CD14-positive monocyte (primary cell): ENCODE data around the gene ZFP64. TPM values are rescaled to one million over a fixed set of nuclear protein-coding genes. Genes with fewer than 3 reads are reported as not detected.
"Not testable (repeated sequence)": the region's sequence is repeated elsewhere in the genome, so short reads cannot be mapped to it uniquely, and the experiment has no call there.

Source experiments
- DNase-seq, 3 donors: peaks; one replicate each; pipeline ENCODE4 v3.0.0-alpha.2; 2011 to 2022
- H2AFZ ChIP-seq: 2 replicates; pipeline ENCODE4 v1.6.0; 2012; ENCODE audit warnings: mild to moderate bottlenecking, low read depth, low read length, inconsistent platforms; ENCODE audit not compliant: insufficient read depth, poor library complexity, severe bottlenecking
- H3K27ac ChIP-seq, 2 donors: 1 replicate in 1 of 2; 2 replicates in 1 of 2; pipeline ENCODE4 v1.5.1; 2012 to 2013; ENCODE audit warnings: low read length in 2 of 2, control low read depth in 1 of 2, inconsistent platforms in 1 of 2, low read depth in 1 of 2, mild to moderate bottlenecking in 1 of 2
- H3K27me3 ChIP-seq, 2 donors: one replicate each; pipeline versions ENCODE4 v1.6.0 to v1.6.1; 2011 to 2013; ENCODE audit warnings: low read length in 2 of 2; ENCODE audit not compliant: control insufficient read depth in 2 of 2, insufficient read depth in 2 of 2
- H3K36me3 ChIP-seq, 2 donors: replicated peaks in 1 of 2; 1 replicate in 1 of 2; 2 replicates in 1 of 2; pipeline versions ENCODE4 v1.5.1 to v1.6.1; 2012 to 2013; ENCODE audit warnings: low read length in 2 of 2, control low read depth in 1 of 2, inconsistent platforms in 1 of 2, mild to moderate bottlenecking in 1 of 2; ENCODE audit not compliant: insufficient read depth in 2 of 2, control insufficient read depth in 1 of 2
- H3K4me1 ChIP-seq, 2 donors: 1 replicate in 1 of 2; 2 replicates in 1 of 2; pipeline versions ENCODE4 v1.5.1 to v1.6.1; 2012 to 2013; ENCODE audit warnings: low read length in 2 of 2, control low read depth in 1 of 2, inconsistent platforms in 1 of 2, mild to moderate bottlenecking in 1 of 2, moderate library complexity in 1 of 2; ENCODE audit not compliant: insufficient read depth in 2 of 2, control insufficient read depth in 1 of 2
- H3K4me2 ChIP-seq: replicated peaks from 2 replicates; pipeline ENCODE3; 2012; ENCODE audit warnings: low read length, moderate library complexity, mild to moderate bottlenecking; ENCODE audit not compliant: poor library complexity, severe bottlenecking; ENCODE audit errors: extremely low read depth
- H3K4me3 ChIP-seq, 3 experiments: fragments of 200-600 bp in 1 of 3; sonication (generic) in 1 of 3; replicated peaks in 1 of 3; 1 replicate in 2 of 3; 2 replicates in 1 of 3; pipeline ENCODE4 v1.5.1; 2011 to 2013; ENCODE audit warnings: low read length in 3 of 3, mild to moderate bottlenecking in 3 of 3, control low read depth in 2 of 3, low read depth in 2 of 3, inconsistent platforms in 1 of 3, moderate library complexity in 1 of 3
- H3K79me2 ChIP-seq: 2 replicates; pipeline ENCODE4 v1.6.0; 2012; ENCODE audit warnings: mild to moderate bottlenecking, control low read depth, inconsistent platforms, low read length, moderate library complexity; ENCODE audit not compliant: insufficient read depth
- H3K9ac ChIP-seq: 2 replicates; pipeline ENCODE4 v1.6.0; 2017; ENCODE audit warnings: low read length, mild to moderate bottlenecking; ENCODE audit not compliant: insufficient read depth, poor library complexity, severe bottlenecking
- H3K9me3 ChIP-seq, 2 donors: replicated peaks in 1 of 2; 1 replicate in 1 of 2; 2 replicates in 1 of 2; pipeline versions ENCODE4 v1.5.1 to v1.6.1; 2012 to 2013; ENCODE audit warnings: low read length in 2 of 2, control low read depth in 1 of 2; ENCODE audit not compliant: control insufficient read depth in 1 of 2, insufficient read depth in 1 of 2
- H4K20me1 ChIP-seq: 2 replicates; pipeline ENCODE4 v1.6.0; 2012; ENCODE audit warnings: mild to moderate bottlenecking, low read length, control low read depth, moderate library complexity; ENCODE audit not compliant: insufficient read depth
- H3K27ac Mint-ChIP-seq, 7 donors: one replicate each; pipeline ENCODE4 v1.8.0; 2020; ENCODE audit warnings: mild to moderate bottlenecking in 7 of 7, mixed read lengths in 7 of 7, moderate library complexity in 6 of 7, inconsistent platforms in 2 of 7
- H3K27me3 Mint-ChIP-seq, 3 donors: one replicate each; pipeline ENCODE4 v1.8.0; 2021 to 2022; ENCODE audit warnings: low read depth in 3 of 3, mild to moderate bottlenecking in 3 of 3, mixed read lengths in 3 of 3, moderate library complexity in 3 of 3, inconsistent platforms in 1 of 3
- H3K36me3 Mint-ChIP-seq, 2 donors: one replicate each; pipeline ENCODE4 v1.8.0; 2020; ENCODE audit warnings: mixed read lengths in 2 of 2, inconsistent platforms in 1 of 2, mild to moderate bottlenecking in 1 of 2
- H3K4me1 Mint-ChIP-seq: one replicate; pipeline ENCODE4 v1.8.0; 2020; ENCODE audit warnings: mild to moderate bottlenecking, mixed read lengths
- H3K4me3 Mint-ChIP-seq, 2 donors: one replicate each; pipeline ENCODE4 v1.8.0; 2020; ENCODE audit warnings: mild to moderate bottlenecking in 2 of 2, mixed read lengths in 2 of 2, moderate library complexity in 1 of 2
- H3K9me3 Mint-ChIP-seq, 7 donors: one replicate each; pipeline ENCODE4 v1.8.0; 2020 to 2022; ENCODE audit warnings: mixed read lengths in 7 of 7, mild to moderate bottlenecking in 6 of 7, moderate library complexity in 6 of 7, inconsistent platforms in 2 of 7
- WGBS: methylation state at CpG from one replicate; pipeline ENCODE4 v1.1.5; 2013; ENCODE audit warnings: missing lambda C conversion rate; ENCODE audit not compliant: insufficient coverage; 5-methylcytosine and 5-hydroxymethylcytosine counted together
- intact Hi-C, 2 donors: fragments of 100-400 bp; cut with micrococcal nuclease; formaldehyde crosslinking; loops; one replicate each; pipeline versions ENCODE4 v1.15.0 to v1.15.1; 2023
- polyA plus RNA-seq, 3 donors: library from polyadenylated mRNA; depleted of rRNA in 1 of 3; unstranded in 2 of 3; stranded (reverse) in 1 of 3; fragments of 300-500 nt in 2 of 3; fragments of >200 nt in 1 of 3; fragmentation: Illumina TruSeq in 2 of 3; gene quantifications; 1 replicate in 2 of 3; 2 replicates in 1 of 3; pipeline ENCODE4 v1.2.3, GENCODE V29; 2012 to 2021
- TF ChIP-seq, protein P1 (sequence below): fragments of 200-600 bp; IDR thresholded peaks from one replicate; pipeline ENCODE4 v1.8.0; 2022; ENCODE audit warnings: antibody characterized with exemption, mild to moderate bottlenecking

The ZFP64 gene
- polyA plus RNA-seq, 3 donors = 2.9 to 7.3 (median 4.9) TPM

DNA sequence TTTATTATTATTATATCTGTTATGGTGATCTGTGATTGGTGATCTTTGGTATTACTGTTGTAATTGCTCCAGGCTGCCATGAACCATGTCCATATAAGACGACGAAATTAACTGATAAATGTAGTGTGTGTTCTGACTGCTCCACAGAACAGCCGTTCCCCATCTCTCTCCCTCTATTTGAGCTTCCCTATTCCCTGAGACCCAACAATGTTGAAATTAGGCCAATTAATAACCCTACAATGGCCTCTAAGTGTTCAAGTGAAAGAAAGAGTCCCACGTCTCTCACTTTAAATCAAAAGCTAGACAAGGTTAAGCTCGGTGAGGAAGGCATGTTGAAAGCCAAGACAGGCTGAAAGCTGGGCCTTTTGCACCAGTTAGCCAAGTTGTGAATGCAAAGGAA lies 51.6 kb downstream of the ZFP64 start:
- no peak for DNase-seq
- H3K79me2 ChIP-seq = no peaks in the 10 kb centered on the region
- no peak overlapping the region for H3K4me2 ChIP-seq
- no peak overlapping the region for H3K27ac ChIP-seq
- H3K4me1 Mint-ChIP-seq = peaks cover 8% of the 10 kb centered on the region
- H3K9me3 Mint-ChIP-seq = peaks cover 0 to 6% (median 0%) of the 10 kb centered on the region in 7 donors
- H3K4me3 ChIP-seq = no peak overlapping the region
- H3K4me3 Mint-ChIP-seq = no peak overlapping the region
- 93% methylated on average over 2 of the region's 5 CpGs for WGBS
- TF ChIP-seq, protein P1, sequence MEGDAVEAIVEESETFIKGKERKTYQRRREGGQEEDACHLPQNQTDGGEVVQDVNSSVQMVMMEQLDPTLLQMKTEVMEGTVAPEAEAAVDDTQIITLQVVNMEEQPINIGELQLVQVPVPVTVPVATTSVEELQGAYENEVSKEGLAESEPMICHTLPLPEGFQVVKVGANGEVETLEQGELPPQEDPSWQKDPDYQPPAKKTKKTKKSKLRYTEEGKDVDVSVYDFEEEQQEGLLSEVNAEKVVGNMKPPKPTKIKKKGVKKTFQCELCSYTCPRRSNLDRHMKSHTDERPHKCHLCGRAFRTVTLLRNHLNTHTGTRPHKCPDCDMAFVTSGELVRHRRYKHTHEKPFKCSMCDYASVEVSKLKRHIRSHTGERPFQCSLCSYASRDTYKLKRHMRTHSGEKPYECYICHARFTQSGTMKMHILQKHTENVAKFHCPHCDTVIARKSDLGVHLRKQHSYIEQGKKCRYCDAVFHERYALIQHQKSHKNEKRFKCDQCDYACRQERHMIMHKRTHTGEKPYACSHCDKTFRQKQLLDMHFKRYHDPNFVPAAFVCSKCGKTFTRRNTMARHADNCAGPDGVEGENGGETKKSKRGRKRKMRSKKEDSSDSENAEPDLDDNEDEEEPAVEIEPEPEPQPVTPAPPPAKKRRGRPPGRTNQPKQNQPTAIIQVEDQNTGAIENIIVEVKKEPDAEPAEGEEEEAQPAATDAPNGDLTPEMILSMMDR = no peak
- peaks cover 0 to 1% of the 10 kb centered on the region in 2 donors for H3K36me3 Mint-ChIP-seq
- no peaks in the 10 kb centered on the region for H4K20me1 ChIP-seq
- no peaks in the 10 kb centered on the region for H3K36me3 ChIP-seq
- no peak overlapping the region for H3K9ac ChIP-seq
- intact Hi-C loops = no loop called here
- no peaks in the 10 kb centered on the region for H3K27me3 ChIP-seq
- no peaks in the 10 kb centered on the region for H3K27me3 Mint-ChIP-seq
- peaks cover 0 to 16% of the 10 kb centered on the region in 2 donors for H3K4me1 ChIP-seq
- H3K27ac Mint-ChIP-seq = no peak overlapping the region
- no peak overlapping the region for H2AFZ ChIP-seq
- H3K9me3 ChIP-seq = no peaks in the 10 kb centered on the region

DNA sequence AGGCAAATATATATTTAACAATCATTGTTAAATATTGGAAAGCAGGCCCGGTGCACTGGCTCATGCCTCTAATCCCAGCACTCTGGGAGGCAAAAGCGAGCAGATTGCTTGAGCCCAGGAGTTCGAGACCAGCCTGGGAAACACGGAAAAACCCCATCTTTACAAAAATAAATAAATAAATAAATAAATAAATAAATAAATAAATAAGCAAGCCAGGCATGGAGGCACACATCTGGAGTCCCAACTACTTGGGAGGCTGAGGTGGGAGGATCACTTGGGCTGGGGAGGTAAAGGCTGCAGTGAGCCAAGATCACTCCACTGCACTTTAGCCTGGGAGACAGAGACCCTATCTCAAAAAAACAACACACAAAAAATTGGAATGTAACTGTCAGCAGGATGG lies 53.7 kb downstream of the ZFP64 start:
- no peaks in the 10 kb centered on the region for H3K27me3 ChIP-seq
- H2AFZ ChIP-seq = no peak overlapping the region
- H3K36me3 ChIP-seq = no peaks in the 10 kb centered on the region
- no peak overlapping the region for H3K4me3 Mint-ChIP-seq
- no peak overlapping the region for H3K4me2 ChIP-seq
- no peak for DNase-seq
- no peak overlapping the region for H3K27ac Mint-ChIP-seq
- TF ChIP-seq, protein P1 = no peak
- H3K4me3 ChIP-seq = no peak overlapping the region
- H3K9me3 Mint-ChIP-seq = peaks cover 0 to 6% (median 0%) of the 10 kb centered on the region in 7 donors
- no CpG with 5 or more reads among the region's 4 CpGs for WGBS
- no peak overlapping the region for H3K9ac ChIP-seq
- no peak overlapping the region for H3K27ac ChIP-seq
- peaks cover 5% of the 10 kb centered on the region for H3K4me1 Mint-ChIP-seq
- H3K36me3 Mint-ChIP-seq = peaks cover 0 to 1% of the 10 kb centered on the region in 2 donors
- intact Hi-C loops = no loop called here
- H3K4me1 ChIP-seq = peaks cover 0 to 14% of the 10 kb centered on the region in 2 donors
- no peaks in the 10 kb centered on the region for H3K9me3 ChIP-seq
- H3K27me3 Mint-ChIP-seq = no peaks in the 10 kb centered on the region
- H3K79me2 ChIP-seq = no peaks in the 10 kb centered on the region
- H4K20me1 ChIP-seq = no peaks in the 10 kb centered on the region

DNA sequence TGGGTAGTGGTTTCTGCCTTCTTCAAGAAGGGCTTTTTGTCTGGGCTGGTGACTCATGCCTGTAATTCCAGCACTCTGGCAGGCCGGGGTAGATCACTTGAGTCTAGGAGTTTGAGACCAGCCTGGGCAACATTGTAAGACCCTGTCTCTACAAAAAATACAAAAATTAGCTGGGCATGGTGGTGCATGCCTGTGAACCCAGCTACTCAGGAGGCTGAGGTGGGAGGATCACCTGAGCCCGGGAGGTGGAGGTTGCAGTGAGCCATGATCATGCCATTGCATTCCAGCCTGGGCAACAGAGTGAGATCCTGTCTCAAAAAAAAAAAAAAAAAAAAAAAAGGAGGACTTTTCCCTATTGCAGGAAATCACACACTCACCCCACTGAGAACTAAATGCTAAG lies 57.9 kb downstream of the ZFP64 start:
- H4K20me1 ChIP-seq, H3K79me2 ChIP-seq, DNase-seq, H3K27ac Mint-ChIP-seq, H3K27me3 Mint-ChIP-seq, H3K4me1 Mint-ChIP-seq, H3K9me3 ChIP-seq, H3K36me3 Mint-ChIP-seq, H3K27me3 ChIP-seq, H2AFZ ChIP-seq, H3K4me2 ChIP-seq, H3K27ac ChIP-seq, H3K36me3 ChIP-seq, H3K4me3 Mint-ChIP-seq, H3K9ac ChIP-seq, H3K4me1 ChIP-seq, intact Hi-C loops, H3K4me3 ChIP-seq: not testable (repeated sequence)
- no CpG with 5 or more reads among the region's 2 CpGs for WGBS
- peaks cover 5 to 15% (median 12%) of the 10 kb centered on the region in 7 donors for H3K9me3 Mint-ChIP-seq
